ENCODE data around the gene COASY. TPM values are rescaled to one million over a fixed set of nuclear protein-coding genes. Genes with fewer than 3 reads are reported as not detected.

Gene COASY
- total RNA-seq, 2 experiments from 2014 or later = 59.5 to 60.9 TPM

DNA sequence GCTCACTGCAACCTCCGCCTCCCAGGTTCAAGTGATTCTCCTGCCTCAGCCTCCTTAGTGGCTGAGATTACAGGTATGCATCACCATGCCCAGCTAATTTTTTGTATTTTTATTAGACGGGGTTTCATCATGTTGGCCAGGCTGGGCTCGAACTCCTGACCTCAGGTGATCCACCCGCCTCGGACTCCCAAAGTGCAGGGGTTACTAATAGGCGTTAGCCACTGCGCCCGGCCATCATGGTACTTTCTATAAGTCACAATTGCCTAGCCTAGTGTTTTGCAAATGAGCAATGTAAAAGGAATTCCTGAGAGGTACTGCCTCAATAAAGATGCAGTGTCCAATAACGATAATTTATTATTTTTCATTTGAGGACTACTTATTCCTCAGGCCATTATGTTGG, 29.5 kb downstream of the COASY start:
- CTCF ChIA-PET = interaction anchor here (0.9 to 3.6 kb wide), 2 partner anchors 9 to 13 kb away, joined by 3 to 22 read pairs; partner anchors contain the start of gene PSMC3IP
- H3K27me3 Mint-ChIP-seq = no peaks in the 10 kb centered on the region
- H3K27ac Mint-ChIP-seq = no peak overlapping the region
- intact Hi-C loops (cut with micrococcal nuclease) = no loop called here
- POLR2A ChIA-PET = interaction anchor here (1.4 to 1.9 kb wide), 2 partner anchors 13 to 37 kb away, joined by 4 to 7 read pairs; partner anchors contain the start of gene PSMC3IP
- no peaks in the 10 kb centered on the region for H3K9me3 Mint-ChIP-seq
- ATAC-seq (no peak), DNase-seq (no peak)
- H3K36me3 Mint-ChIP-seq (ENCODE audit: low read depth) = peaks cover 15% of the 10 kb centered on the region
- peaks cover 4% of the 10 kb centered on the region for H3K4me1 Mint-ChIP-seq (ENCODE audit: low read depth)
- no peak overlapping the region for H3K4me3 Mint-ChIP-seq
- TF ChIP-seq, protein P1, sequence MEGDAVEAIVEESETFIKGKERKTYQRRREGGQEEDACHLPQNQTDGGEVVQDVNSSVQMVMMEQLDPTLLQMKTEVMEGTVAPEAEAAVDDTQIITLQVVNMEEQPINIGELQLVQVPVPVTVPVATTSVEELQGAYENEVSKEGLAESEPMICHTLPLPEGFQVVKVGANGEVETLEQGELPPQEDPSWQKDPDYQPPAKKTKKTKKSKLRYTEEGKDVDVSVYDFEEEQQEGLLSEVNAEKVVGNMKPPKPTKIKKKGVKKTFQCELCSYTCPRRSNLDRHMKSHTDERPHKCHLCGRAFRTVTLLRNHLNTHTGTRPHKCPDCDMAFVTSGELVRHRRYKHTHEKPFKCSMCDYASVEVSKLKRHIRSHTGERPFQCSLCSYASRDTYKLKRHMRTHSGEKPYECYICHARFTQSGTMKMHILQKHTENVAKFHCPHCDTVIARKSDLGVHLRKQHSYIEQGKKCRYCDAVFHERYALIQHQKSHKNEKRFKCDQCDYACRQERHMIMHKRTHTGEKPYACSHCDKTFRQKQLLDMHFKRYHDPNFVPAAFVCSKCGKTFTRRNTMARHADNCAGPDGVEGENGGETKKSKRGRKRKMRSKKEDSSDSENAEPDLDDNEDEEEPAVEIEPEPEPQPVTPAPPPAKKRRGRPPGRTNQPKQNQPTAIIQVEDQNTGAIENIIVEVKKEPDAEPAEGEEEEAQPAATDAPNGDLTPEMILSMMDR (IDR thresholded peaks at IDR 0.05) = no peak

DNA sequence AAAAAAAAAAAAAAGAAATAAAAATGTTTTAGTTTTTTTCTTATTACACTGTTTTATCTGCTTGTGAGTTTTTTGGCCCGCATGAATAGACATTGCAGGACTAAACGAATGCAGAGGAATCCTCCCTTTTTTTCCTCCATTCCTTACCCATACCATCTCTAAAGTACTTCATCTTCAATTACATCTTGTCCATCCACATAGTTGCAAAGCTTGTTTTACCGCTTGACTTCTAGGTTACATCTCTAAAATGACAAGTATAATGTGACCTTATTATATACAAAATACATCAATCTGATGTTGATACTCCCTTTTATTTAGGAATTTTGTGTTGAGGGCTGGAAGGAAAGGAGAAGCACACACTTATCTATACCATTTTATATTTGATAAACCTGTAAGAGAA, 34.4 kb downstream of the COASY start:
- POLR2A ChIA-PET = interaction anchor here (1.1 kb wide), 1 partner anchor 19 kb away, joined by 4 read pairs; the partner anchor contains the start of gene PSMC3IP
- H3K36me3 Mint-ChIP-seq (ENCODE audit: low read depth) = peaks cover 6% of the 10 kb centered on the region

DNA sequence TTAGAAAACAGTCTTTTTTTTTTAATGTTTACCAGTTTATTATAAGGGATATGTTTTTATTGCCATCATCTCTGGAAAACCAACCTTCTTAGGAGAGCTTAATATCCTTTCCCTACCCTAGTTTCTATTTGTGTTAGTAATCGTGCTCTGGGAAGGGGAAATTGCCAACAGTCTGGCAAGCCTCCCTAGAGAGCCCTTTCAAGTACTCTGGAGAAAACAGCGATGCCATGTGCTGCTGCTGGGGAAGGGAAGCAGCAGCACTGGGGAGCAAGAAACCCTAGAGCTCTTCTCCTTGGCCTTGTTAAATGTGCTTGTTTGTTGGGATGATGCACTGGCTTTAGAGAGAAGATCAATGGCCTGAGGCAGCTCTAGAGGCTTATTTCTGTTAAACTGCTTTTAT, 37.0 kb downstream of the COASY start:
- H3K27ac Mint-ChIP-seq = no peak overlapping the region
- H3K4me3 Mint-ChIP-seq = no peak overlapping the region
- peaks cover 25% of the 10 kb centered on the region for H3K4me1 Mint-ChIP-seq (ENCODE audit: low read depth)
- intact Hi-C loops (cut with micrococcal nuclease) = no loop called here
- H3K36me3 Mint-ChIP-seq (ENCODE audit: low read depth) = peaks cover 9% of the 10 kb centered on the region
- no peak for DNase-seq
- H3K9me3 Mint-ChIP-seq = no peaks in the 10 kb centered on the region
- TF ChIP-seq, protein P1 (IDR thresholded peaks at IDR 0.05) = no peak
- no peaks in the 10 kb centered on the region for H3K27me3 Mint-ChIP-seq
- ChIA-PET CTCF (interaction anchor here (2.1 to 6.1 kb wide), 3 partner anchors 9 to 165 kb away, joined by 6 to 46 read pairs (median 7); partner anchors contain the start of gene PSMC3IP), POLR2A (interaction anchor here (1.0 to 1.7 kb wide), 2 partner anchors 9 to 22 kb away, joined by 4 to 9 read pairs; no protein-coding TSS in a partner anchor)
- ATAC-seq = no peak

More for the DNA sequence above, 34.4 kb downstream of the COASY start:
- DNase-seq = no peak
- H3K4me1 Mint-ChIP-seq (ENCODE audit: low read depth) = peaks cover 18% of the 10 kb centered on the region
- ATAC-seq = no peak
- no peaks in the 10 kb centered on the region for H3K27me3 Mint-ChIP-seq
- intact Hi-C loops (cut with micrococcal nuclease) = no loop called here
- no peaks in the 10 kb centered on the region for H3K9me3 Mint-ChIP-seq
- CTCF ChIA-PET = no interaction called here
- peak overlapping the region; percentile 53 for H3K27ac Mint-ChIP-seq
- H3K4me3 Mint-ChIP-seq = no peak overlapping the region
- TF ChIP-seq, protein P1 (IDR thresholded peaks at IDR 0.05) = no peak

DNA sequence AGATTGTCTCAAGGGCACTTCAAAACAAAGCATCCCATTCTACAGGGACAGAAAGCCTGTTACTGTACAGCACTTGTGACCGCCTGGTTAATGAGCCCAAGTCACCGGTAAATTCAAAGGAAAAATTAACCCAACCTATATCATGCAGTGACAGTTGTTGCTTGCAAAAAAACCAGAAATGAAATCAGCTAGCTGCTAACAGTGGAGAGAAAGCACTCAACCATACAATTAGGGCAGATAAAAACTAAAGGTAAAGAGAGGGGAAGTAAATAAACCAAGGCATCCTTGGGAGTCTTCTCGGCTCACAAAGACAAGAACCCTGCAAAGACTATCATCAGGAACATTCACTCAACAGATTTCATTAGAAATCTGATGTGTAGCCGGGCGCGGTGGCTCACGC, 41.4 kb downstream of the COASY start:
- intact Hi-C loops (cut with micrococcal nuclease) = no loop called here
- no peak overlapping the region for H3K4me3 Mint-ChIP-seq
- ChIA-PET CTCF (interaction anchor here (6.1 kb wide), 1 partner anchor 25 kb away, joined by 46 read pairs; the partner anchor contains the start of gene PSMC3IP), POLR2A (no interaction called here)
- no peaks in the 10 kb centered on the region for H3K9me3 Mint-ChIP-seq
- H3K36me3 Mint-ChIP-seq (ENCODE audit: low read depth) = peaks cover 7% of the 10 kb centered on the region
- peak overlapping the region; percentile 16 for H3K27ac Mint-ChIP-seq
- H3K27me3 Mint-ChIP-seq = no peaks in the 10 kb centered on the region
- TF ChIP-seq, protein P1 (IDR thresholded peaks at IDR 0.05) = no peak
- peaks cover 53% of the 10 kb centered on the region for H3K4me1 Mint-ChIP-seq (ENCODE audit: low read depth)
- ATAC-seq (no peak), DNase-seq (no peak)

DNA sequence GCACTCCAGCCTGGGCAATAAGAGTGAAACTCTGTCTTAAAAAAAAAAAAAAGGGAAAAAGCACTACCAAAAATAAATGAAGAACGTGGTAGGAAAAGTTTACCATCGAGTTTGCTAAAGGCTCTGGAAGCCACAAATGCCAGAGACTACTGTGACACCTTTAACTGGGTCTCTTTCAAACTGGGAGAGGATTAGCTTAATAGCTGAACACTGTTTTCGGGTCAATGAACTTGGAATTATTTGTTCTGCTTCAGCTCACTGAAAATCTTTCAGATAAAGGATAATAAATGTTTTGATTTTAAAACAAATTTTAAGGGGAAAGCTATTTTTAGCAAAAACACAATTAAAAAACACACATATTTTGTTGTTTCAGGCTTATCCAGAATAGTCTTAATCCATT, 45.8 kb downstream of the COASY start:
- CTCF ChIA-PET = interaction anchor here (1.3 to 3.3 kb wide), 7 partner anchors 10 to 321 kb away, joined by 3 to 33 read pairs (median 6); partner anchors contain the start of genes PSMC3IP and TUBG2
- POLR2A ChIA-PET = interaction anchor here (0.6 to 1.6 kb wide), 8 partner anchors 9 to 77 kb away, joined by 3 to 9 read pairs (median 4); no protein-coding TSS in a partner anchor
- Mint-ChIP-seq H3K4me3 (peak overlapping the region; percentile 99), H3K4me1 (ENCODE audit: low read depth) (peaks cover 42% of the 10 kb centered on the region), H3K27ac (peak overlapping the region; percentile 97), H3K27me3 (no peaks in the 10 kb centered on the region), H3K36me3 (ENCODE audit: low read depth) (peaks cover 19% of the 10 kb centered on the region), H3K9me3 (no peaks in the 10 kb centered on the region)
- DNase-seq = no peak
- TF ChIP-seq, protein P1 (IDR thresholded peaks at IDR 0.05) = no peak
- intact Hi-C loops (cut with micrococcal nuclease) = no loop called here
- no peak for ATAC-seq
